HG03045 (cell line): Measurements from ENCODE around the gene MMP15.
"Not testable (repeated sequence)": the region's sequence is repeated elsewhere in the genome, so short reads cannot be mapped to it uniquely, and the experiment has no call there.

Source experiments
- ATAC-seq: cut with Tn5 transposase; IDR thresholded peaks from one replicate; pipeline ENCODE4 v1.9.1; 2021; ENCODE audit warnings: mild to moderate bottlenecking, moderate library complexity; ENCODE audit not compliant: unreplicated experiment

MMP15 gene

GRCh38 chr16:58085584-58086251 lies 60.2 kb downstream of the MMP15 start:
- no peak for ATAC-seq

GRCh38 chr16:58086381-58087208 lies 61.0 kb downstream of the MMP15 start:
- no peak for ATAC-seq

- ATAC-seq = no peak
Measured at GRCh38 chr16:58087209-58087913, 61.8 kb downstream of the MMP15 start.

GRCh38 chr16:58088091-58088490 lies 62.5 kb downstream of the MMP15 start:
- ATAC-seq = no peak

GRCh38 chr16:58090396-58090795 lies 64.8 kb downstream of the MMP15 start:
- ATAC-seq = not testable (repeated sequence)

- no peak for ATAC-seq
Measured at GRCh38 chr16:58094026-58094425, 68.5 kb downstream of the MMP15 start.

GRCh38 chr16:58094791-58095574 lies 69.4 kb downstream of the MMP15 start:
- no peak for ATAC-seq

- not testable (repeated sequence) for ATAC-seq
Measured at GRCh38 chr16:58095575-58095960, 70.0 kb downstream of the MMP15 start.

- no peak for ATAC-seq
Measured at GRCh38 chr16:58096249-58096648, 70.7 kb downstream of the MMP15 start.
